Body of pancreas (tissue), 4 donors: Measurements from ENCODE around the gene RXRA.
A peak's percentile ranks its signal among the peaks of the same experiment; 100 is the strongest.

ENCODE experiments used
- CTCF ChIP-seq, 7 experiments: fragments of 450-650 bp in 4 of 7; fragments of 200-600 bp in 3 of 7; sonication (generic) in 3 of 7; IDR thresholded peaks; one replicate each; pipeline ENCODE4 v1.5.1; 2016 to 2019; ENCODE audit warnings: antibody characterized with exemption in 7 of 7
- POLR2A ChIP-seq, 3 donors: fragments of 450-650 bp; IDR thresholded peaks; one replicate each; pipeline ENCODE4 v1.6.1; 2016; ENCODE audit warnings: antibody characterized with exemption in 3 of 3, mild to moderate bottlenecking in 2 of 3

GRCh38 chr9:134341306-134341705, 15.1 kb downstream of the RXRA start:
- no peak for TF ChIP-seq POLR2A (IDR thresholded peaks at IDR 0.05)
- peak in 2 of 7 experiments; percentile 9 to 29 for TF ChIP-seq CTCF (IDR thresholded peaks at IDR 0.05)
